ENCODE measurements around the gene PACRG. TPM values are rescaled to one million over a fixed set of nuclear protein-coding genes. Genes with fewer than 3 reads are reported as not detected.

Gene PACRG
- total RNA-seq, 1 experiment from 2014 or later: 0.59 TPM

DNA sequence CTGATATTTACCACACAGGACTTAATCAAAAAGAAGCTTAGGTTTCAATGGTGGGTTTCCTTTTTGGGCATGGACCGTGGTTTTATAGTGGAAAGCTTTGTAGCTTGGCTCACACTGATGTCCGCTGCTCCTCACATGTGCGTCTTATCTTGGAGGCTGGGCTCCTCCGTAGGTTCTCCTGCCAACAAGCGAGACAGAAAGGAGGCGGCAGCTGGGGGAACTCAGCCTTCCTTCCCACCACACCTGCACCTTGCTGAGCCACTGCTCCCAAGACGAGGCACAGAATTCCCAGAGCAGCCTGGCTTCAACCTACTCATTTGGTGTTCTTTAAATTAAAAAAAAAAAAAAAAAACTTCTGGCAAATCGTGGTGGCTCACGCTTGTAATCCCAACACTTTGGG is 451.3 kb downstream of the PACRG start:
- intact Hi-C loops (cut with micrococcal nuclease; ENCODE audit: unreplicated experiment) (no loop called here), in situ Hi-C loops (cut with HindIII; ENCODE audit: low pct_unique_long_range_greater_than_20kb, low sequenced_read_pairs) (no loop called here)

DNA sequence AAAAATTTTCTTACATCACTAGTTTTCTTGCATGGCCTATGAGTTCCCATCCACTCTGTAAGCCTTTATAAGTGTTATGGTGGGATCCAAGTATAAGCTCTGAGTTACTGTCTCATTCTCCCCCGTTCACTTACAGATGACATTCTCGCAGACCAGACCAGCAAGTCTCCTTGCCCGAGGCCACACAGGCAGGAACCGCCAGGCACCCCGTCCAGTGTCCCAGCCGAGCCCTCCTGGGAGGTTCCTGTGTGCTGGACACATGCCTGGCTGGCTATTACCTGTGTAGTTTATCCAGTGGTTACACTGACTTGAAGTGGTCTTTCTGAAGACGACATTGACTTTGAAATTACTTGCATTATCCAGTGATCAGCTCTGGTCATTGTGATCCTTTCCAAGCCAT is 451.9 kb downstream of the PACRG start:
- ChIA-PET CTCF (no interaction called here), POLR2A (no interaction called here)
- no TSS peak for BruUV-seq (replicated peaks)
- no peak for ATAC-seq
- Histone ChIP-seq H3K27me3 (ENCODE audit: control insufficient read depth, insufficient read depth, low read length) (no peaks in the 10 kb centered on the region), H3K9me3 (ENCODE audit: control insufficient read depth, insufficient read depth, low read depth, low read length) (no peaks in the 10 kb centered on the region), H3K4me1 (ENCODE audit: control insufficient read depth, insufficient read depth, low read length) (peaks cover 11% of the 10 kb centered on the region), H3K4me3 (ENCODE audit: low read depth in 2 of 2, low read length in 2 of 2) (no peak overlapping the region), H3K27ac (ENCODE audit: low read length) (peak overlapping the region; percentile 87; the same call in 1 of the 2 replicates), H3K36me3 (ENCODE audit: control insufficient read depth, insufficient read depth, low read length) (no peaks in the 10 kb centered on the region)
- TF ChIP-seq, protein P1, sequence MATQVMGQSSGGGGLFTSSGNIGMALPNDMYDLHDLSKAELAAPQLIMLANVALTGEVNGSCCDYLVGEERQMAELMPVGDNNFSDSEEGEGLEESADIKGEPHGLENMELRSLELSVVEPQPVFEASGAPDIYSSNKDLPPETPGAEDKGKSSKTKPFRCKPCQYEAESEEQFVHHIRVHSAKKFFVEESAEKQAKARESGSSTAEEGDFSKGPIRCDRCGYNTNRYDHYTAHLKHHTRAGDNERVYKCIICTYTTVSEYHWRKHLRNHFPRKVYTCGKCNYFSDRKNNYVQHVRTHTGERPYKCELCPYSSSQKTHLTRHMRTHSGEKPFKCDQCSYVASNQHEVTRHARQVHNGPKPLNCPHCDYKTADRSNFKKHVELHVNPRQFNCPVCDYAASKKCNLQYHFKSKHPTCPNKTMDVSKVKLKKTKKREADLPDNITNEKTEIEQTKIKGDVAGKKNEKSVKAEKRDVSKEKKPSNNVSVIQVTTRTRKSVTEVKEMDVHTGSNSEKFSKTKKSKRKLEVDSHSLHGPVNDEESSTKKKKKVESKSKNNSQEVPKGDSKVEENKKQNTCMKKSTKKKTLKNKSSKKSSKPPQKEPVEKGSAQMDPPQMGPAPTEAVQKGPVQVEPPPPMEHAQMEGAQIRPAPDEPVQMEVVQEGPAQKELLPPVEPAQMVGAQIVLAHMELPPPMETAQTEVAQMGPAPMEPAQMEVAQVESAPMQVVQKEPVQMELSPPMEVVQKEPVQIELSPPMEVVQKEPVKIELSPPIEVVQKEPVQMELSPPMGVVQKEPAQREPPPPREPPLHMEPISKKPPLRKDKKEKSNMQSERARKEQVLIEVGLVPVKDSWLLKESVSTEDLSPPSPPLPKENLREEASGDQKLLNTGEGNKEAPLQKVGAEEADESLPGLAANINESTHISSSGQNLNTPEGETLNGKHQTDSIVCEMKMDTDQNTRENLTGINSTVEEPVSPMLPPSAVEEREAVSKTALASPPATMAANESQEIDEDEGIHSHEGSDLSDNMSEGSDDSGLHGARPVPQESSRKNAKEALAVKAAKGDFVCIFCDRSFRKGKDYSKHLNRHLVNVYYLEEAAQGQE (IDR thresholded peaks at IDR 0.05; ENCODE audit: insufficient read depth in 1 of 2, low read depth in 2 of 2, low read length in 1 of 2): no peak
- TF ChIP-seq TCF7L2 (IDR thresholded peaks at IDR 0.05; ENCODE audit: low read depth, low read length) (no peak), POLR2AphosphoS5 (IDR thresholded peaks at IDR 0.05; ENCODE audit: low read depth, low read length) (no peak), SIN3A (IDR thresholded peaks at IDR 0.05; ENCODE audit: borderline replicate concordance, insufficient read depth, low read depth, low read length) (no peak)
- TF ChIP-seq, protein P2, sequence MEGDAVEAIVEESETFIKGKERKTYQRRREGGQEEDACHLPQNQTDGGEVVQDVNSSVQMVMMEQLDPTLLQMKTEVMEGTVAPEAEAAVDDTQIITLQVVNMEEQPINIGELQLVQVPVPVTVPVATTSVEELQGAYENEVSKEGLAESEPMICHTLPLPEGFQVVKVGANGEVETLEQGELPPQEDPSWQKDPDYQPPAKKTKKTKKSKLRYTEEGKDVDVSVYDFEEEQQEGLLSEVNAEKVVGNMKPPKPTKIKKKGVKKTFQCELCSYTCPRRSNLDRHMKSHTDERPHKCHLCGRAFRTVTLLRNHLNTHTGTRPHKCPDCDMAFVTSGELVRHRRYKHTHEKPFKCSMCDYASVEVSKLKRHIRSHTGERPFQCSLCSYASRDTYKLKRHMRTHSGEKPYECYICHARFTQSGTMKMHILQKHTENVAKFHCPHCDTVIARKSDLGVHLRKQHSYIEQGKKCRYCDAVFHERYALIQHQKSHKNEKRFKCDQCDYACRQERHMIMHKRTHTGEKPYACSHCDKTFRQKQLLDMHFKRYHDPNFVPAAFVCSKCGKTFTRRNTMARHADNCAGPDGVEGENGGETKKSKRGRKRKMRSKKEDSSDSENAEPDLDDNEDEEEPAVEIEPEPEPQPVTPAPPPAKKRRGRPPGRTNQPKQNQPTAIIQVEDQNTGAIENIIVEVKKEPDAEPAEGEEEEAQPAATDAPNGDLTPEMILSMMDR (IDR thresholded peaks at IDR 0.05): no peak
- intact Hi-C loops (cut with micrococcal nuclease; ENCODE audit: unreplicated experiment) (loop anchor here (5.0 to 10.0 kb wide), 3 partner anchors 145 to 775 kb away; no protein-coding TSS in a partner anchor), in situ Hi-C loops (cut with HindIII; ENCODE audit: low pct_unique_long_range_greater_than_20kb, low sequenced_read_pairs) (no loop called here)
- DNase-seq (ENCODE audit: low read depth, low spot score): no peak

More for the DNA sequence above, 451.3 kb downstream of the PACRG start:
- H3K36me3 ChIP-seq (ENCODE audit: control insufficient read depth, insufficient read depth, low read length): no peaks in the 10 kb centered on the region
- no TSS peak for BruUV-seq (replicated peaks)
- no peaks in the 10 kb centered on the region for H3K27me3 ChIP-seq (ENCODE audit: control insufficient read depth, insufficient read depth, low read length)
- no peaks in the 10 kb centered on the region for H3K9me3 ChIP-seq (ENCODE audit: control insufficient read depth, insufficient read depth, low read depth, low read length)
- POLR2A ChIA-PET: no interaction called here
- H3K4me3 ChIP-seq (ENCODE audit: low read depth in 2 of 2, low read length in 2 of 2): no peak overlapping the region
- peaks cover 11% of the 10 kb centered on the region for H3K4me1 ChIP-seq (ENCODE audit: control insufficient read depth, insufficient read depth, low read length)
- TF ChIP-seq, protein P2 (IDR thresholded peaks at IDR 0.05): no peak
- TF ChIP-seq, protein P1 (IDR thresholded peaks at IDR 0.05; ENCODE audit: insufficient read depth in 1 of 2, low read depth in 2 of 2, low read length in 1 of 2): no peak
- TF ChIP-seq TCF7L2 (IDR thresholded peaks at IDR 0.05; ENCODE audit: low read depth, low read length): no peak
- no peak for TF ChIP-seq SIN3A (IDR thresholded peaks at IDR 0.05; ENCODE audit: borderline replicate concordance, insufficient read depth, low read depth, low read length)
- TF ChIP-seq POLR2AphosphoS5 (IDR thresholded peaks at IDR 0.05; ENCODE audit: low read depth, low read length): no peak
- peak overlapping the region; percentile 34; the same call in 1 of the 2 replicates for H3K27ac ChIP-seq (ENCODE audit: low read length)
- CTCF ChIA-PET: no interaction called here
- ATAC-seq (no peak), DNase-seq (ENCODE audit: low read depth, low spot score) (no peak)
